HUDEP-2 (cell line): ENCODE results near the gene ALX4.
A peak's percentile ranks its signal among the peaks of the same experiment; 100 is the strongest.

ENCODE experiments used
- DNase-seq, 76 experiments: peaks; one replicate each; lab custom pipeline; 2025; ENCODE audit not compliant: unreplicated experiment in 76 of 76; lab: John Stamatoyannopoulos, UW

The ALX4 gene

GRCh38 chr11:44316659-44317240 is 6.8 kb upstream of the ALX4 start:
- DNase-seq: no peak

DNA sequence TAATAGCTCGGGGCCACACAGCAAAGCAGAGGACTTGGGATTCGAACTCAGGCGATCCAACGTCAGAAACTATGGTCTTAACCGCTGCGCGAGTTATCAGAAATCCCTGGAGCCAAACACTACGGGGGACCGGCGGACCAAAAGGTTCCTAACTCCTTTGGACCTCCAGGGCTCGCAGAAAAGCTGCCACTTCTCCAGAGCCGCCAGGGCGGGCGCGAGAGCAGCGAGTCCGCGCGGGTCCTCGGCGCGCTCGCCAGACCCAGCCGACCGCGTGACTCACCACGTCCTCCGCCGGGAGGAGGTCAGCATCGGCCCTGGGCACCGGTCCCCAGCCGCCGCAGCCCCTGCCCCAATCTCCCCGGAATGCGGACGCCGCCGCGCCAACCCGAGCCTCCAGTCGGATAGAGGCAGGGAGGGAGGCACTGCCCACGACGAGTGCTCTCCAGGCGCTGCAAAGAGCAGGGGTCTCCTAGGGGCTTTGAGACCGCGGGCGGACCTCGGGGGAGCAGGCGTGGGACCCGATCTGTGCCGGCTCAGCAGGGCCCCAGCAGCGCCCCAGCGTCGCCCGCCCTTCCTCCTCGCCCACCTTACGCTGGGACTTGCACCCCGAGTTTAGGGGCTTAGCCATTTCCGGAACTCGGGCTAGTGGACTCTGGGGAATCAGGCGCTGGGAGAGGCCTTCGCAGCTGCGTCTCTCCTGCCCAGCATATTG is 6.2 kb upstream of the ALX4 start:
- no peak for DNase-seq

DNA sequence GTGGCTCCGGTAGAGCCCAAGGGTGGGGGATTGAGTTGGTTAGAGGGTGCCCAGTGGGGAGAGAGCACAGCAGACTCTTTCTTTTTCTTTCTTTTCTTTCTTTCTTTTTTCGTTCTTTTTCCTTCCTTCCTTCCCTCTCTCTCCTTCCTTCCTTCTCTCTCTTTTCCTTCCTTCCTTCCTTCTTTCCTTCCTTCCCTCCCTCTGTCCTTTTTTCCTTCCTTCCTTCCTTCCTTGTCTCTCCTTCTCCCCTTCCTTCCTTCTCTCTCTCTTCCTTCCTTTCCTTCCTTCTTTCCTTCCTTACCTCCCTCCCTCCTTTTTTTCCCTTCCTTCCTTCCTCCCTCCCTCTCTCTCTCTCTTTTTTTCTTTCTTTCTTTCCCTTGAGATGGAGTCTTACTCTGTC is 4.8 kb upstream of the ALX4 start:
- DNase-seq: no peak

- DNase-seq: no peak
Observed at GRCh38 chr11:44313761-44314489, 4.0 kb upstream of the ALX4 start.

- no peak for DNase-seq
Observed at GRCh38 chr11:44312876-44313275, 2.9 kb upstream of the ALX4 start.

GRCh38 chr11:44311339-44312261 is 1.7 kb upstream of the ALX4 start:
- no peak for DNase-seq

GRCh38 chr11:44310463-44311272 is 729 bp upstream of the ALX4 start:
- DNase-seq: no peak

DNA sequence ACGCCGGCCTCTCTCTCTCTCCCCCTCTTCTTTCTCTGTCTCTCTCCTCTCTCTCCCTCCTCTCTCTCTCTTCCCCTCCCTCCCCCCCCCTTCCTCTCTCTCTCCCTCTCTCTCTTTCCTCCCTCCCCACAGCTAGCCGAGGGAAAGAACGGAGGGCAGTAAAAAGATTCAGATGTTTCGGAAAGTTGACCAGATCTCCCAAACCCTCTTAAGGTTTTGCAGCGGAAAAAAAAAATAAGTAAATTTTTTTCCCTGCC is 195 bp upstream of the ALX4 start:
- no peak for DNase-seq

- no peak for DNase-seq
Observed at GRCh38 chr11:44308923-44309477, 939 bp downstream of the ALX4 start.

DNA sequence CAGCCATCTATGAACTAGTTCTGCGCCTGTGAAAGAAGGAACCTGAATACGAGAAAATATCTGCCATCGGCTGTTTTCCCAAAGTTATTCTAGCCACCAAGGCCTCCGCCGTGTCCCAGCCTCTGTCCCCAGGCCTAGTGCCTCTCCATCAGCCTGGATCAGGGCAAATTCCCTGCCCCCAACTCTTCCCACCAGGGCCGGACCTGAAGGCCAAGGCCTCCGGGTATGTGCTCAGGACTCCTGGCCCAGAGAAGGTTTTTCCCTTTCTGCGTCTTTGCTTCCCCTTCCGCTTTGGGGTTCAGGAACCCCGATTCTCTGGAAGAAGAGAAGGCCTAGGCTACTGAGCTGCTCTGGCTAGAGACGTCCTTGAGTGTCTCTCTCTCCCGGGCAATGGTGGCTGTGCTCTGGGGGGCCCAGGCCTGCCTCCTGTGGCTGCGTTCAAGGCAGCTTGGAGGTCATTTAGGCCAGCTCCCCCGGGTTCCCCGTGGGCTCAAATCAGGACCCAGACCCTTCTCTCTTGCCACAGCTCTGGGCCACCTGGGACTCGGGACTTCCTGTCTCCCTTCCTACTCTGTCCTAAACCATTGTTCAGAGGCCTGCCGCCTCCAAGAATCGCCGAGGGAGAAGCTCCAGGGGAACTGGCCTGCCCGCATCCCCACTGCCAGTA is 1.6 kb downstream of the ALX4 start:
- no peak for DNase-seq

DNA sequence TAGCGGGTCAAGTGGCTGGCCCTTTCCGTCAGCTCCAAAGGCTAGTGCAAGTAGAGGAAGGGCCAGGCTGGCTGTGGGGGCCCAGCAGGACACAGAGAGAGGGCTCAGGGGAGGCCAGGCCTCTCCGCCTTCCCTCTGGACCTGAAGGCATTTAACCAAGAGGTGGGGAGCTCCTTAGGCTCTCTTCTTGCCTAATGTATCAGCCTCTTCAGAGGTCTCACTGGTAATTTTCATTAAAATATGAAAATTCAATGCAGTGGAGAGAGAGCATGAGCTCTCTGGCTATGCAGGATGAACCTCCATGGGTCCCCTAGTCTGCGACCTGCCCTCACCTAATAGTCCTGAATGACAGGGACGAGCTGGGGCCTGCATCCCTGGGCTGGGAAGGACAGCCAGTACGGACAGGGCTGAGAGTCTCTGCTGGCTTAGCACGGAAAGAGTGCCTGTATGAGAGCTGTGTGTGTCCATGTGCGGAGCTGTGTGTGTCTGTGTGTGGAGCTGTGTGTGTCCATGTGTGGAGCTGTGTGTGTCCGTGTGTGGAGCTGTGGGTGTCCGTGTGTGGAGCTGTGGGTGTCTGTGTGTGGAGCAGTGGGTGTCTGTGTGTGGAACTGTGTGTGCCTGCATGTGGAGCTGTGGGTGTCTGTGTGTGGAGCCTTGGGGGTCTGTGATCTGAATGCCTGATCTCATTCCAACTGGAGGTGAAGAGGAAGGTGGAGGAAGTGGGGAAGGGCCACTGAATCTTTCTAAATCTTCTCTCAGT is 2.4 kb downstream of the ALX4 start:
- no peak for DNase-seq

- no peak for DNase-seq
Observed at GRCh38 chr11:44306918-44307244, 3.1 kb downstream of the ALX4 start.

GRCh38 chr11:44306052-44306917 is 3.7 kb downstream of the ALX4 start:
- DNase-seq: no peak

DNA sequence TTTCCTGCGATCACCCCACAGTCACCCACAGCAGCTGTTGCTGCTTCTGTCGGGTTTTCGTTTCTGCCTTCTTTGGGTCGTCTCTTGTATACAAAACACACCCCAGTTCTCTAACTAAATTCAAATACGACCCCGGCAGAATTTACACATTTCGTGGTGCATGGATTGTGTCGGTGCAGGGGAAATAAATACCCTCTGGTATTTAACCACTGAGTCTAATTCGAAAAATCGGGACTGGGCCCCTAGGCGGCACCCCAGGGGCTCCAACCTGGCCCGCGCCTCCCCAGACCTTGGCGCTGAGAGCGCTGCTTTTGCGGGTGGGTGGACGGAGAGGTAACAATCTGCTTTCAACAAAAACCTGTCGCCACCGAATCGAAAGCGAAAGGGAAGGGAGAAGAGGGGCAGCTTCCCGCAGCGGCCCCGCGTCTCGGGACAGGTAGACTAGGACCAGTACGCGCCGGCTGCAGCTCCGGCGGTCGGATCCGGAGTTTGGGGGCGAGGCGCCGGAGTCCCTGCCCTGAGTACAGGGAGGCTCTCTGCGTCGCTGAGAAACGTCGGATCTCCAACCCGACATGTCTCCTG is 4.4 kb downstream of the ALX4 start:
- peak in 5 of 76 experiments; percentile 12 to 44 (median 13) for DNase-seq

- DNase-seq: no peak
Observed at GRCh38 chr11:44305026-44305469, 4.9 kb downstream of the ALX4 start.

GRCh38 chr11:44304091-44305025 is 5.6 kb downstream of the ALX4 start:
- no peak for DNase-seq
